HG03064 (cell line): ENCODE results near the gene SLC27A1.
"Not testable (repeated sequence)": the region's sequence is repeated elsewhere in the genome, so short reads cannot be mapped to it uniquely, and the experiment has no call there.

Source experiments
- ATAC-seq: cut with Tn5 transposase; IDR thresholded peaks from one replicate; pipeline ENCODE4 v1.9.1; 2021; ENCODE audit warnings: low read depth; ENCODE audit not compliant: unreplicated experiment

Gene SLC27A1

GRCh38 chr19:17484520-17485185 lies 14.3 kb downstream of the SLC27A1 start:
- no peak for ATAC-seq

DNA sequence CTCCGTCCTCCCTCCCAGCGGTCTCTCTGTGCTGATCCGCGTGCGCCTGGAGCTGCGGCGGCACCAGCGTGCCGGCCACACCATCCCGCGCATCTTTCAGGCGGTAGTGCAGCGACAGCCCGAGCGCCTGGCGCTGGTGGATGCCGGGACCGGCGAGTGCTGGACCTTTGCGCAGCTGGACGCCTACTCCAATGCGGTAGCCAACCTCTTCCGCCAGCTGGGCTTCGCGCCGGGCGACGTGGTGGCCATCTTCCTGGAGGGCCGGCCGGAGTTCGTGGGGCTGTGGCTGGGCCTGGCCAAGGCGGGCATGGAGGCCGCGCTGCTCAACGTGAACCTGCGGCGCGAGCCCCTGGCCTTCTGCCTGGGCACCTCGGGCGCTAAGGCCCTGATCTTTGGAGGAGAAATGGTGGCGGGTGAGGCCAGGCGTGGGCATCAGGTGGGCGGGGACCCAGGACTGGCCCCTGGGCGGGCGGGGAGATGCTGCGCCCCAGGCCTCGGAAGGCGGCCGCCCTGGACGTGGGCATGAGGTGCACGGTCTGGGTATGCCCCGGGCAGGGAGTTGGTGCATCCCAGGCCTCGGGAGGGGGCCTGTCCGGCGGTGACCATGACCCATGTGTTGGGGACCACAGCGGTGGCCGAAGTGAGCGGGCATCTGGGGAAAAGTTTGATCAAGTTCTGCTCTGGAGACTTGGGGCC lies 16.4 kb downstream of the SLC27A1 start:
- no peak for ATAC-seq

GRCh38 chr19:17487284-17488121 lies 17.2 kb downstream of the SLC27A1 start:
- no peak for ATAC-seq

DNA sequence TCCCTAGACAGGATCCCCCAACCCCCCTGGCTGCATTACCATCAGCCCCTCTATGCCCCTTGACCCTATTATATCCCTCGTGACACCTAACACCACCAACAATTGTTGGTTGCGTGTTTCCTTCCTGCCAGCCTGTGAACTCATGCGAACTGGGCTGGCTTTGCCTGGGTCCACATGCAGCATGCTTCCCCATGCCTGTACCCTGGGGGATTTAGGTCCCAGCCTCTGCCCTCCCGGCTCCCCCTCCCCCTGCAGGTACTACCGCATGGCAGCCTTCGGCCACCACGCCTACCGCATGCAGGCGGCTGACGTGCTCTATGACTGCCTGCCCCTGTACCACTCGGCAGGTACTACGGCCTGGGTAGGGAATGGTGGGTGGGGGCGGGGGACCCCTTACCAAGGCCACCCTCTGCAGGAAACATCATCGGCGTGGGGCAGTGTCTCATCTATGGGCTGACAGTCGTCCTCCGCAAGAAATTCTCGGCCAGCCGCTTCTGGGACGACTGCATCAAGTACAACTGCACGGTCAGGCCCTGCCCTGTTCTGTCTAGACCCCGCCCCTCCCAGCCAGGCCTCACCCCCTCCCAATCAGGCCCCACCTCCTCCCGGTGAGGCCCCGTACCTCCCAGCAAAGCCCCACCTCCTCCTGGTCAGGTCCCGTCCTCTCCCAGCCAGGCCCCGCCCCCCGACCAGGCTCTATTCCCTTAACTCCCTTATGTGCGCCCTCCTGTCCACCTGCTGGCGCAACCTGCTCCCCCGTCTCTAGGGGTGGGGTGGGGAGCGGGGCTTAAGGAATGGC lies 18.5 kb downstream of the SLC27A1 start:
- ATAC-seq: no peak

GRCh38 chr19:17489392-17490030 lies 19.2 kb downstream of the SLC27A1 start:
- ATAC-seq: no peak

DNA sequence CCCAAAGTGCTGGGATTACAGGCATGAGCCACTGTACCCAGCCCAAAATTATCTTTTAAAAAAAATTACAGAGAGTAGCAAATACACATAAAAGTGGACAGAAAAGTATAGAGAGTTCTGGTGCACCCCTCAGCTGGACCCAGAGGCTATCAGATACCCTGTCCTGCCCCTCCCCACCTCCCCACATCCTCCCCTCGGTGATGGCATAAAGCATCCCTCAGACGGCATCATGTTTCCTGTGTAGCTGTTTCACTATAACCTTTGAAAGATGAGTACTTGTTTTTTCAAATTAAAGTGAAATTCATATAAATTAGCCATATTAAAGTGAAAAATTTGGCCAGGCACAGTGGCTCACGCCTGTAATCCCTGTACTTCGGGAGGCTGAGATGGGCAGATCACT lies 20.1 kb downstream of the SLC27A1 start:
- ATAC-seq: no peak

- ATAC-seq: no peak
Measured at GRCh38 chr19:17491287-17491686, 21.0 kb downstream of the SLC27A1 start.

GRCh38 chr19:17495639-17496296 lies 25.4 kb downstream of the SLC27A1 start:
- no peak for ATAC-seq

GRCh38 chr19:17496337-17496997 lies 26.1 kb downstream of the SLC27A1 start:
- ATAC-seq: no peak

- no peak for ATAC-seq
Measured at GRCh38 chr19:17497149-17497798, 26.9 kb downstream of the SLC27A1 start.

GRCh38 chr19:17499025-17499424 lies 28.7 kb downstream of the SLC27A1 start:
- not testable (repeated sequence) for ATAC-seq

- ATAC-seq: no peak
Measured at GRCh38 chr19:17499648-17500446, 29.5 kb downstream of the SLC27A1 start.

GRCh38 chr19:17500447-17501198 lies 30.3 kb downstream of the SLC27A1 start:
- no peak for ATAC-seq

GRCh38 chr19:17503240-17503639 lies 32.9 kb downstream of the SLC27A1 start:
- no peak for ATAC-seq

GRCh38 chr19:17504030-17504429 lies 33.7 kb downstream of the SLC27A1 start:
- no peak for ATAC-seq

- no peak for ATAC-seq
Measured at GRCh38 chr19:17504456-17504855, 34.1 kb downstream of the SLC27A1 start.

GRCh38 chr19:17505223-17505622 lies 34.9 kb downstream of the SLC27A1 start:
- no peak for ATAC-seq
